Suprapubic skin (tissue), 3 donors: ENCODE results near the gene C1orf174.

Source experiments
- EP300 ChIP-seq: sonication (generic); formaldehyde crosslinking; IDR thresholded peaks from one replicate; pipeline ENCODE4 v1.6.1; 2017; ENCODE audit warnings: antibody characterized with exemption
- TF ChIP-seq, protein P1 (sequence below), 2 donors: fragments of 200-600 bp in 1 of 2; fragments of 450-650 bp in 1 of 2; sonication (generic) in 1 of 2; IDR thresholded peaks; one replicate each; pipeline ENCODE4 v1.5.1; 2016 to 2019; ENCODE audit warnings: antibody characterized with exemption in 2 of 2, mild to moderate bottlenecking in 1 of 2, moderate library complexity in 1 of 2

DNA sequence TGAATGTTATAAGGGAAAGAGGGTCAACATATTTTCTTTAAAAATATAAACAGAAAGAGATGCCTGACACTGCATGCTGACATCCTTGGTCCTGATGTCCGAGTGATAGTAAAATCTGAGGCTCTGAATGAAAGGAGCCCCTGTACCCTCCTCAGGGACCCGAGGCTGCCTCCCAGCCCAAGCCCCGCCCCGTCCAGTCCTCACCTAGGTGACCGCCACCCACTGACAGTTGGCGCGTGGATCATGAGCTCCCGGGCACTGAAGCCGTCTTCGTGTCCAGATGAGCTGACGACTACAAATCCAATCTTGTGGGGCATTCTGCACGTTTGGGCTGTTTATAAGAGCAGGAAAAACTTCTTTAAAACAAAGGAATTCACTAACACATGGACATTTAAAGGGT is 48.0 kb downstream of the C1orf174 start:
- TF ChIP-seq, protein P1, sequence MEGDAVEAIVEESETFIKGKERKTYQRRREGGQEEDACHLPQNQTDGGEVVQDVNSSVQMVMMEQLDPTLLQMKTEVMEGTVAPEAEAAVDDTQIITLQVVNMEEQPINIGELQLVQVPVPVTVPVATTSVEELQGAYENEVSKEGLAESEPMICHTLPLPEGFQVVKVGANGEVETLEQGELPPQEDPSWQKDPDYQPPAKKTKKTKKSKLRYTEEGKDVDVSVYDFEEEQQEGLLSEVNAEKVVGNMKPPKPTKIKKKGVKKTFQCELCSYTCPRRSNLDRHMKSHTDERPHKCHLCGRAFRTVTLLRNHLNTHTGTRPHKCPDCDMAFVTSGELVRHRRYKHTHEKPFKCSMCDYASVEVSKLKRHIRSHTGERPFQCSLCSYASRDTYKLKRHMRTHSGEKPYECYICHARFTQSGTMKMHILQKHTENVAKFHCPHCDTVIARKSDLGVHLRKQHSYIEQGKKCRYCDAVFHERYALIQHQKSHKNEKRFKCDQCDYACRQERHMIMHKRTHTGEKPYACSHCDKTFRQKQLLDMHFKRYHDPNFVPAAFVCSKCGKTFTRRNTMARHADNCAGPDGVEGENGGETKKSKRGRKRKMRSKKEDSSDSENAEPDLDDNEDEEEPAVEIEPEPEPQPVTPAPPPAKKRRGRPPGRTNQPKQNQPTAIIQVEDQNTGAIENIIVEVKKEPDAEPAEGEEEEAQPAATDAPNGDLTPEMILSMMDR (IDR thresholded peaks at IDR 0.05) = no peak
- no peak for TF ChIP-seq EP300
